IPS-11a (cell line): Measurements from ENCODE around the gene PIP5K1C.
"Not testable (repeated sequence)": the region's sequence is repeated elsewhere in the genome, so short reads cannot be mapped to it uniquely, and the experiment has no call there.

Experiments
- H3K4me3 ChIP-seq: one replicate; pipeline ENCODE4 v1.5.1; 2013; ENCODE audit warnings: low read depth, low read length, control low read depth

PIP5K1C gene

GRCh38 chr19:3679581-3679980 lies 20.7 kb downstream of the PIP5K1C start:
- H3K4me3 ChIP-seq = no peak overlapping the region

GRCh38 chr19:3679138-3679537 lies 21.1 kb downstream of the PIP5K1C start:
- H3K4me3 ChIP-seq = no peak overlapping the region

- no peak overlapping the region for H3K4me3 ChIP-seq
These were observed 22.1 kb downstream of the PIP5K1C start for GRCh38 chr19:3678188-3678587.

- H3K4me3 ChIP-seq = no peak overlapping the region
These were observed 25.3 kb downstream of the PIP5K1C start for GRCh38 chr19:3674784-3675543.

GRCh38 chr19:3673506-3674439 lies 26.5 kb downstream of the PIP5K1C start:
- H3K4me3 ChIP-seq = no peak overlapping the region

GRCh38 chr19:3672993-3673392 lies 27.3 kb downstream of the PIP5K1C start:
- H3K4me3 ChIP-seq = no peak overlapping the region

GRCh38 chr19:3672575-3672948 lies 27.7 kb downstream of the PIP5K1C start:
- H3K4me3 ChIP-seq = no peak overlapping the region

GRCh38 chr19:3671680-3672574 lies 28.3 kb downstream of the PIP5K1C start:
- no peak overlapping the region for H3K4me3 ChIP-seq

- H3K4me3 ChIP-seq = no peak overlapping the region
These were observed 29.2 kb downstream of the PIP5K1C start for GRCh38 chr19:3670796-3671679.

- H3K4me3 ChIP-seq = no peak overlapping the region
These were observed 30.1 kb downstream of the PIP5K1C start for GRCh38 chr19:3669947-3670795.

- H3K4me3 ChIP-seq = no peak overlapping the region
These were observed 31.0 kb downstream of the PIP5K1C start for GRCh38 chr19:3669082-3669946.

- no peak overlapping the region for H3K4me3 ChIP-seq
These were observed 31.8 kb downstream of the PIP5K1C start for GRCh38 chr19:3668331-3669081.

- no peak overlapping the region for H3K4me3 ChIP-seq
These were observed 32.5 kb downstream of the PIP5K1C start for GRCh38 chr19:3667766-3668165.

GRCh38 chr19:3667037-3667638 lies 33.1 kb downstream of the PIP5K1C start:
- H3K4me3 ChIP-seq = no peak overlapping the region

GRCh38 chr19:3666545-3666856 lies 33.8 kb downstream of the PIP5K1C start:
- H3K4me3 ChIP-seq = not testable (repeated sequence)

GRCh38 chr19:3665681-3666544 lies 34.4 kb downstream of the PIP5K1C start:
- no peak overlapping the region for H3K4me3 ChIP-seq
